GM18951 (cell line): ENCODE measurements around the gene UNC5C.

Experiments
- POLR2A ChIP-seq: IDR thresholded peaks from 4 replicates; pipeline ENCODE4 v1.6.1; 2011; ENCODE audit warnings: mild to moderate bottlenecking; ENCODE audit not compliant: insufficient read length, insufficient read depth; ENCODE audit errors: extremely low read depth
- in situ Hi-C: fragments of 300-500 bp; cut with MboI; formaldehyde crosslinking; loops from one replicate; pipeline ENCODE4 v1.12.0; 2022; ENCODE audit warnings: low sequenced_read_pairs, mixed read lengths, inconsistent platforms; ENCODE audit not compliant: unreplicated experiment

The UNC5C gene

DNA sequence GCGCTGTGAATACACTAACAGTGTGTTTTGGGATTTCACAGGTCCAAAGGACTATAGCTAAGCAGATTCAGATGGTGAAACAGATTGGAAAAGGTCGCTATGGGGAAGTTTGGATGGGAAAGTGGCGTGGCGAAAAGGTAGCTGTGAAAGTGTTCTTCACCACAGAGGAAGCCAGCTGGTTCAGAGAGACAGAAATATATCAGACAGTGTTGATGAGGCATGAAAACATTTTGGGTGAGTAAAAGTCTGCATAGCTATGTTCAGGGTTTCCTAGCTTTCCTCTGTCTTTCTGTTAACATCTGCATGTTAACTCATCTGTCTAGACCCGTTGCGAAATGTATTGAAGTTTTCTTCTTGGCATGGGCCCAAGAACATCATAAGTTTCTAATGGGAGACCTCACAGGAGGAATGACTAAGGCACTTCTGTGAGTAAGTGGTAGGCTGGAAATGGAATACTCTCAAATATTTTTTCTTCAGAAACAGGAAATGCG lies 418.9 kb downstream of the UNC5C start:
- no peak for TF ChIP-seq POLR2A
- in situ Hi-C loops = no loop called here

- in situ Hi-C loops = no loop called here
- no peak for TF ChIP-seq POLR2A
Measured at GRCh38 chr4:95129031-95129430, 419.7 kb downstream of the UNC5C start.

- in situ Hi-C loops = loop anchor here (25.0 kb wide), 1 partner anchor 513 kb away; no protein-coding TSS in a partner anchor
- TF ChIP-seq POLR2A = no peak
Measured at GRCh38 chr4:95124906-95125504, 423.8 kb downstream of the UNC5C start.

DNA sequence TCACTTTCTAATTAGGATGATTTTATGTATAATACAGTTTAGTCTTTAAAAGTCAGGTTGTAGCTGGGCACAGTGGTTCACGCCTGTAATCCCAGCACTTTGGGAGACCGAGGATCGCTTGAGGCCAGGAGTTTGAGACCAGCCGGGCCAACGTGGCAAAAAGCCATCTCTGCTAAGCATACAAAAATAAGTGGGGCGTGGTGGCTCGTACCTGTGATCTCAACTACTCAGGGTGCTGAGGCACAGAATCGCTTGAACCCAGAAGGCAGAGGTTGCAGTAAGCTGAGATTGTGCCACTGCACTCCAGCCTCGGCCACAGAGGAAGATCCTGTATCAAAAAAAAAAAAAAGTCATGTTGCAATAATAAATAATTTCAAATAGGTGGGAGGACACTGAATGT lies 426.8 kb downstream of the UNC5C start:
- in situ Hi-C loops = loop anchor here (25.0 kb wide), 1 partner anchor 510 kb away; no protein-coding TSS in a partner anchor

DNA sequence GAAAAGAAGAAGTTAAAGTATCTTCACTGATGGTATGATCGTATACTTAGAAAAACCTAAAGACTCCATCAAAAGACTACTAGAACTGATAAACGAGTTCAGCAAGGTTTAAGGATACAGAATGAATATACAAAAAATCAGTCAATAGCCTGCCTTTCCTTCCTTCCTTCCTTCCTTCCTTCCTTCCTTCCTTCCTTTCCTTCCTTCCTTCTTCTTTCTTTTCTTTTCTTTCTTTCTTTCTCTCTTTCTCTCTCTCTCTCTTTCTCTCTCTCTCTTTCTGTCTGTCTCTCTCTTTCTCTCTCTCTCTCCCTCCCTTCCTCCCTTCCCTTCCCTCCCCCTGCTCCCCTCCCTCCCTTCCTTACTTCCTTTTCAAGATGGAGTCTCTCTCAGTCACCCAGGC lies 428.3 kb downstream of the UNC5C start:
- in situ Hi-C loops = loop anchor here (25.0 kb wide), 1 partner anchor 508 kb away; no protein-coding TSS in a partner anchor
- no peak for TF ChIP-seq POLR2A

More for the DNA sequence above, 426.8 kb downstream of the UNC5C start:
- no peak for TF ChIP-seq POLR2A

DNA sequence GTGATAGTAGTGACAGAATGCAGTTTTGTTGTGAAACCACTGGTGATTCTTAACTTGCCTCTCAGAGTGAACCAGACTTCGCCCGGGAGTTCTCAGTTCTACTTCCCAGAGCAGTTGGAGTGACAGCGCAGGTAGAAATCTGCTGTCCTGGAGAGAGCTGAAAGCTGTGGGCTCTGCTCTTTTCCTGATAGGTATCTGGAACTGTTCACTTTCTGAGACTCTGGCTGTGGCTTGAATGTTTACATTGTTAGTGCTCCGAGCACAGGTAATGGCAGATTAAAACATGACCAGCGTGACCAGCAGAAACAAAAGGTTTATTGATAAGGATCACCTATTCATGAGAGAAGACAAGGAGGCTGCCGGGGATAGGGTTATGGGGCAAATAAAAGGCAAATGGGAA lies 430.3 kb downstream of the UNC5C start:
- in situ Hi-C loops = loop anchor here (25.0 kb wide), 1 partner anchor 506 kb away; no protein-coding TSS in a partner anchor

DNA sequence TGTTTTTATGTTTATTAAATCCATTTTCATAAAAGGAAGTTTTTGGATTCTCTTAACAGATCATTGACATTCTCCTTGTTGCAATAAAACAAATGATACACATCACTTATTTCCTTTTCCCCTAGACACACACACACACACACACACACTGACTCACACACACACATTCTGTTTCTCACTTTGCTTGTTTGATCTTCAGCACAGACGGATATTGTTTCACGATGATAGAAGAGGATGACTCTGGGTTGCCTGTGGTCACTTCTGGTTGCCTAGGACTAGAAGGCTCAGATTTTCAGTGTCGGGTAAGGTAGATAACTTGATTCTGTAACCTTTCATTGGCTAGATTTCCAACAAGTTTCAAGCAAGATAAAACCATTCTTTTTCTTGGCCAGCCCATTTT lies 434.3 kb downstream of the UNC5C start:
- TF ChIP-seq POLR2A = no peak
- in situ Hi-C loops = loop anchor here (25.0 kb wide), 1 partner anchor 502 kb away; no protein-coding TSS in a partner anchor

More for the DNA sequence above, 430.3 kb downstream of the UNC5C start:
- no peak for TF ChIP-seq POLR2A
